MM.1S (cell line): ENCODE data around the gene LYPLA2.
A peak's percentile ranks its signal among the peaks of the same experiment; 100 is the strongest.

Experiments used
- DNase-seq: peaks from one replicate; pipeline ENCODE4 v3.0.0-alpha.2; 2015
- H2AFZ ChIP-seq: fragments of 300-600 bp; sonication (generic); 2 replicates; pipeline ENCODE4 v1.6.0; 2016; ENCODE audit warnings: antibody characterized with exemption, low read length
- H3F3A ChIP-seq: fragments of 300-600 bp; sonication (generic); 2 replicates; pipeline ENCODE4 v1.6.1; 2016; ENCODE audit warnings: mild to moderate bottlenecking, antibody characterized with exemption, low read length, moderate library complexity, mixed read lengths; ENCODE audit not compliant: insufficient read depth
- H3K27ac ChIP-seq: fragments of 300-600 bp; sonication (generic); 2 replicates; pipeline ENCODE4 v1.5.1; 2016; ENCODE audit warnings: mild to moderate bottlenecking, low read length
- H3K27me3 ChIP-seq: fragments of 300-600 bp; sonication (generic); replicated peaks from 2 replicates; pipeline ENCODE4 v1.6.0; 2016; ENCODE audit warnings: low read length; ENCODE audit not compliant: insufficient read depth
- H3K36me3 ChIP-seq: fragments of 300-600 bp; sonication (generic); replicated peaks from 2 replicates; pipeline ENCODE4 v1.6.1; 2016; ENCODE audit warnings: mild to moderate bottlenecking, low read length, mixed read lengths; ENCODE audit not compliant: insufficient read depth
- H3K4me1 ChIP-seq: fragments of 300-600 bp; sonication (generic); 2 replicates; pipeline ENCODE4 v1.6.1; 2016; ENCODE audit warnings: low read length, mixed read lengths
- H3K4me2 ChIP-seq: fragments of 300-600 bp; sonication (generic); 2 replicates; pipeline ENCODE4 v1.6.0; 2016; ENCODE audit warnings: low read depth, low read length
- H3K4me3 ChIP-seq: fragments of 300-600 bp; sonication (generic); 2 replicates; pipeline ENCODE4 v1.5.1; 2016; ENCODE audit warnings: low read length, mixed read lengths
- H3K79me2 ChIP-seq: fragments of 300-600 bp; sonication (generic); 2 replicates; pipeline ENCODE4 v1.6.1; 2016; ENCODE audit warnings: mixed run types, low read length, mixed read lengths
- H3K9ac ChIP-seq: fragments of 300-600 bp; sonication (generic); 2 replicates; pipeline ENCODE4 v1.6.1; 2016; ENCODE audit warnings: low read length, mixed read lengths
- H3K9me2 ChIP-seq: fragments of 300-600 bp; sonication (generic); replicated peaks from 2 replicates; pipeline ENCODE4 v1.6.1; 2016; ENCODE audit warnings: mild to moderate bottlenecking, low read length, mixed read lengths; ENCODE audit not compliant: insufficient read depth
- H3K9me3 ChIP-seq: fragments of 300-600 bp; sonication (generic); replicated peaks from 2 replicates; pipeline ENCODE4 v1.6.1; 2016; ENCODE audit warnings: mild to moderate bottlenecking, low read length, mixed read lengths; ENCODE audit not compliant: insufficient read depth
- H4K20me1 ChIP-seq: fragments of 300-600 bp; sonication (generic); 2 replicates; pipeline ENCODE4 v1.6.1; 2016; ENCODE audit warnings: mild to moderate bottlenecking, low read length, moderate library complexity, mixed read lengths; ENCODE audit not compliant: insufficient read depth
- EZH2 ChIP-seq: fragments of 300-600 bp; sonication (generic); optimal IDR thresholded peaks from 2 replicates; pipeline ENCODE3; 2017; ENCODE audit warnings: low read depth, mild to moderate bottlenecking, antibody characterized with exemption, low read length, mixed read lengths
- EZH2phosphoT487 ChIP-seq: fragments of 300-600 bp; sonication (generic); IDR thresholded peaks from 2 replicates; pipeline ENCODE4 v1.6.1; 2018; ENCODE audit warnings: antibody characterized with exemption, low read length
- TF ChIP-seq, protein P1 (sequence below): fragments of 300-600 bp; sonication (generic); IDR thresholded peaks from 2 replicates; pipeline ENCODE4 v1.5.1; 2016; ENCODE audit warnings: antibody characterized with exemption, low read length, mixed read lengths

Gene LYPLA2

DNA sequence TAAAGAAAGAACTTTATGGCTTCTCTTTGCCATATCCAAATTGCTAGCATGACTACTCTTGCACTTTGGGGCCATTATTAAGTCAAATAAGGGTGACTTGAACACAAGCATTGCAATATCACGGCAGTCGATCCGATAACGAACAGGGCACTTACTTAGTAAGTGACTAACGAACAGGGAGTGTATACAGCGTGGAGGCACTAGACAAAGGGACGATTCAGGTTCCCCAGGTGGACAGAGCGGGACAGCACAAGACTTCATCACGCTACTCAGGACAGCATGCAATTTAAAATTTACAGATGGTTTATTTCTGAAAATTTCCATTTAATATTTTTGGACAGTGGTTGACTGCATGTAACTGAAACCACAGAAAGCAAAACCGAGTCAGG is 18.1 kb upstream of the LYPLA2 start:
- H3K36me3 ChIP-seq, result no peaks in the 10 kb centered on the region
- no peaks in the 10 kb centered on the region for H3K27me3 ChIP-seq
- H3K9ac ChIP-seq, result no peak overlapping the region
- H3K9me2 ChIP-seq, result no peaks in the 10 kb centered on the region
- H2AFZ ChIP-seq, result no peak overlapping the region
- H3K4me3 ChIP-seq, result no peak overlapping the region
- H3K27ac ChIP-seq, result no peak overlapping the region
- TF ChIP-seq, protein P1, sequence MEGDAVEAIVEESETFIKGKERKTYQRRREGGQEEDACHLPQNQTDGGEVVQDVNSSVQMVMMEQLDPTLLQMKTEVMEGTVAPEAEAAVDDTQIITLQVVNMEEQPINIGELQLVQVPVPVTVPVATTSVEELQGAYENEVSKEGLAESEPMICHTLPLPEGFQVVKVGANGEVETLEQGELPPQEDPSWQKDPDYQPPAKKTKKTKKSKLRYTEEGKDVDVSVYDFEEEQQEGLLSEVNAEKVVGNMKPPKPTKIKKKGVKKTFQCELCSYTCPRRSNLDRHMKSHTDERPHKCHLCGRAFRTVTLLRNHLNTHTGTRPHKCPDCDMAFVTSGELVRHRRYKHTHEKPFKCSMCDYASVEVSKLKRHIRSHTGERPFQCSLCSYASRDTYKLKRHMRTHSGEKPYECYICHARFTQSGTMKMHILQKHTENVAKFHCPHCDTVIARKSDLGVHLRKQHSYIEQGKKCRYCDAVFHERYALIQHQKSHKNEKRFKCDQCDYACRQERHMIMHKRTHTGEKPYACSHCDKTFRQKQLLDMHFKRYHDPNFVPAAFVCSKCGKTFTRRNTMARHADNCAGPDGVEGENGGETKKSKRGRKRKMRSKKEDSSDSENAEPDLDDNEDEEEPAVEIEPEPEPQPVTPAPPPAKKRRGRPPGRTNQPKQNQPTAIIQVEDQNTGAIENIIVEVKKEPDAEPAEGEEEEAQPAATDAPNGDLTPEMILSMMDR, result no peak
- TF ChIP-seq EZH2phosphoT487 (no peak), EZH2 (no peak)
- H3K79me2 ChIP-seq, result peaks cover 11% of the 10 kb centered on the region
- H3K4me2 ChIP-seq, result peak overlapping the region; percentile 42; the same call in 1 of the 2 replicates
- DNase-seq, result no peak
- peaks cover 11% of the 10 kb centered on the region for H3K4me1 ChIP-seq
- H3F3A ChIP-seq, result no peaks in the 10 kb centered on the region
- H3K9me3 ChIP-seq, result no peaks in the 10 kb centered on the region
- no peaks in the 10 kb centered on the region for H4K20me1 ChIP-seq

DNA sequence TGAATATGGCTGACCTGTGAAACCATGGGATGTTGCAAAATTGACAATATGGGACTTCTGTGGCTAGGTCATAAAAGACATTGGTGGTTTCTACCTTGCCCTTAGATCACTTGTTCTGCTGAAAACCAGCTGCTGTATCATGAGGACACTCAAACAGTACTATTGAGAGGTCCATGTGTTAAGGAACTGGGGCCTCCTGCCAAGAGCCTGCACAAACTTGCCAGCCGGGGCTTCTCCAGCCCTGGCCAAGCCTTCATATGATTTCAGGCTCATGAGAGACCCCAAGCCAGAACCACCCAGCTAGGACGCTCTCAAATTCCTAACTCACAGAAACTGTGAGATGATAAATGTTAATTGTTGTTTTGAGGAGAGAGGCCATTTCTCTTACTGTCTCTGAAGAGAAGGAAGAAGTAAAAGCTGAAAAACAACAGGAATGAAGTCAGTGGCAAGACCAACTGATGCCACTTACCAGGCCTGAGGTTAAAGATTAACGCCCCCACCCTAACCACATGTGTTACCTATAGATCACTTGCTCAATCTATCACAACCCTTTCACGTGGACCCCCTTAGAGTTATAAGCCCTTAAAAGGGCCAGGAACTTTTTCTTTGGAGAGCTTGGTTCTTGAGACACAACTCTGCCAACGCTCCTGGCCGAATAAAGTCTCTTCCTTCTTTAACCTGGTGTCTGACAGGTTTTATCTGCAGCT is 16.6 kb upstream of the LYPLA2 start:
- Histone ChIP-seq H2AFZ (no peak overlapping the region), H3K27ac (no peak overlapping the region), H3K36me3 (no peaks in the 10 kb centered on the region), H3K9ac (no peak overlapping the region), H3F3A (no peaks in the 10 kb centered on the region), H4K20me1 (no peaks in the 10 kb centered on the region), H3K79me2 (peaks cover 24% of the 10 kb centered on the region), H3K9me3 (no peaks in the 10 kb centered on the region), H3K4me3 (no peak overlapping the region), H3K4me2 (no peak overlapping the region), H3K9me2 (no peaks in the 10 kb centered on the region), H3K27me3 (no peaks in the 10 kb centered on the region), H3K4me1 (peaks cover 13% of the 10 kb centered on the region)
- no peak for DNase-seq
- TF ChIP-seq, protein P1, result no peak
- TF ChIP-seq EZH2phosphoT487 (no peak), EZH2 (no peak)

DNA sequence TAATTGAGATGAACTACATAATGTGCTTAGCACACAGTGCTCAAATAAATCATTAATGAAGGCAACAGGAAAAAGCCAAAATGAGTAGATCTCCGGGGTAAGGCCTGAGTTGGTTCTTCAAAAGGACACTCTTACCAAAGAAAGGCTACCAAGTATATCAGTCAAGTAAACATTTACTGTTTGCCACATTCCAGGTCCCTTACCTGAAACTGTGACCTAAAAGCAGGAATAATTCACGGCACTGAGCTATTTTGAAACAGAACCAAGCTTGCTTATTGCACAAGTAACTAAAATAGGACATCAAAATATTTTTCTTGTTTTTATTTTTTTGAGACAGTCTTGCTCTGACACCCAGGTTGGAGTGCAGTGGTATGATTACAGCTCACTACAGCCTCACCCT is 14.7 kb upstream of the LYPLA2 start:
- Histone ChIP-seq H3K9me2 (no peaks in the 10 kb centered on the region), H4K20me1 (no peaks in the 10 kb centered on the region), H2AFZ (no peak overlapping the region), H3K27ac (no peak overlapping the region), H3K27me3 (no peaks in the 10 kb centered on the region), H3K36me3 (no peaks in the 10 kb centered on the region; the same call in 1 of the 2 replicates), H3K9ac (no peak overlapping the region), H3K4me3 (no peak overlapping the region), H3K79me2 (peaks cover 38% of the 10 kb centered on the region), H3K9me3 (no peaks in the 10 kb centered on the region), H3F3A (no peaks in the 10 kb centered on the region), H3K4me2 (no peak overlapping the region), H3K4me1 (peaks cover 18% of the 10 kb centered on the region)
- TF ChIP-seq EZH2, result no peak
- TF ChIP-seq EZH2phosphoT487, result no peak
- TF ChIP-seq, protein P1, result no peak
- no peak for DNase-seq
